Activated B cell treated with CpG ODN at 0.5 μM for 24 hours (primary cell): ENCODE measurements around the gene KDM2A. TPM values are rescaled to one million over a fixed set of nuclear protein-coding genes. Genes with fewer than 3 reads are reported as not detected.

Experiments
- ATAC-seq: fragments of 200-7000 bp; cut with Tn5 transposase; one replicate; pipeline ENCODE4 v1.10.0; 2021; ENCODE audit warnings: low read depth, mild to moderate bottlenecking, moderate library complexity
- CTCF ChIA-PET: fragments of 350-600 bp; sonication (Branson Sonifier 250); formaldehyde crosslinking; loops from one replicate; lab custom pipeline; 2021; ENCODE audit warnings: antibody characterized with exemption; lab: Charles Lee
- POLR2A ChIA-PET: fragments of 350-600 bp; sonication (Branson Sonifier 250); formaldehyde crosslinking; loops from one replicate; lab custom pipeline; 2021; ENCODE audit warnings: antibody characterized with exemption; lab: Charles Lee
- DNase-seq: peaks from one replicate; pipeline ENCODE4 v3.0.0; 2022
- H3K27ac Mint-ChIP-seq: one replicate; pipeline ENCODE4 v1.8.0; 2020; ENCODE audit warnings: mixed read lengths
- H3K27me3 Mint-ChIP-seq: one replicate; pipeline ENCODE4 v1.8.0; 2021; ENCODE audit warnings: mixed read lengths
- H3K36me3 Mint-ChIP-seq: one replicate; pipeline ENCODE4 v1.8.0; 2021; ENCODE audit warnings: low read depth, mixed read lengths
- H3K4me1 Mint-ChIP-seq: one replicate; pipeline ENCODE4 v1.8.0; 2021; ENCODE audit warnings: mixed read lengths
- H3K4me3 Mint-ChIP-seq: one replicate; pipeline ENCODE4 v1.8.0; 2020; ENCODE audit warnings: mild to moderate bottlenecking, mixed read lengths
- H3K9me3 Mint-ChIP-seq: one replicate; pipeline ENCODE4 v1.8.0; 2020; ENCODE audit warnings: mixed read lengths
- intact Hi-C: fragments of 100-400 bp; cut with micrococcal nuclease; formaldehyde crosslinking; loops from one replicate; pipeline ENCODE4 v1.15.1; 2024
- total RNA-seq: library from RNA; stranded (reverse); gene quantifications from 2 replicates; pipeline ENCODE4 v1.2.3, GENCODE V29; 2022
- TF ChIP-seq, protein P1 (sequence below): fragments of 200-600 bp; IDR thresholded peaks from one replicate; pipeline ENCODE4 v1.8.0; 2022; ENCODE audit warnings: antibody characterized with exemption, mild to moderate bottlenecking

The KDM2A gene
- total RNA-seq, 1 donor from 2014 or later, result 160 TPM

DNA sequence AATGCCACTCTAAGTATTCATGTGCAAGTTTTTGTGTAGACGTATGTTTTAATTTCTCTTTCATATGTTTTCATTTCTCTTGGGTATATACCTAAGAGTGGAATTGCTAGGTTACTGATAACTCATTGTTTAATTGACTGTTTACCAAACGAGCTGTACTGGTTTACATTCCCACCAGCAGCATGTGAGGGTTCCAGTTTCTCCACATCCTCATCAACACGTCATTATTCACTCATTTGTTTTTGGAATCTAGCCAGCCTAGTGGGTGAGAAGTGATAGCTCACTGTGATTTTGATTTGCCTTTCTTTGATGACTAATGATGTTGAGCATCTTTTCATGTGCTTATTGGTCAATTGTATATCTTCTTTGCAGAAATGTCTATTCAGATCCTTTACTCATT, 174.0 kb downstream of the KDM2A start:
- peaks cover 8% of the 10 kb centered on the region for H3K9me3 Mint-ChIP-seq
- H3K36me3 Mint-ChIP-seq, result peaks cover 59% of the 10 kb centered on the region
- DNase-seq (no peak), ATAC-seq (no peak)
- H3K27me3 Mint-ChIP-seq, result no peaks in the 10 kb centered on the region
- intact Hi-C loops, result no loop called here
- ChIA-PET POLR2A (interaction anchor here (0.7 to 1.8 kb wide), 5 partner anchors 10 to 248 kb away, joined by 3 to 7 read pairs (median 4); partner anchors contain the start of gene SSH3), CTCF (interaction anchor here (1.5 kb wide), 1 partner anchor 25 kb away, joined by 4 read pairs; no protein-coding TSS in a partner anchor)
- H3K4me1 Mint-ChIP-seq, result peaks cover 29% of the 10 kb centered on the region
- TF ChIP-seq, protein P1, sequence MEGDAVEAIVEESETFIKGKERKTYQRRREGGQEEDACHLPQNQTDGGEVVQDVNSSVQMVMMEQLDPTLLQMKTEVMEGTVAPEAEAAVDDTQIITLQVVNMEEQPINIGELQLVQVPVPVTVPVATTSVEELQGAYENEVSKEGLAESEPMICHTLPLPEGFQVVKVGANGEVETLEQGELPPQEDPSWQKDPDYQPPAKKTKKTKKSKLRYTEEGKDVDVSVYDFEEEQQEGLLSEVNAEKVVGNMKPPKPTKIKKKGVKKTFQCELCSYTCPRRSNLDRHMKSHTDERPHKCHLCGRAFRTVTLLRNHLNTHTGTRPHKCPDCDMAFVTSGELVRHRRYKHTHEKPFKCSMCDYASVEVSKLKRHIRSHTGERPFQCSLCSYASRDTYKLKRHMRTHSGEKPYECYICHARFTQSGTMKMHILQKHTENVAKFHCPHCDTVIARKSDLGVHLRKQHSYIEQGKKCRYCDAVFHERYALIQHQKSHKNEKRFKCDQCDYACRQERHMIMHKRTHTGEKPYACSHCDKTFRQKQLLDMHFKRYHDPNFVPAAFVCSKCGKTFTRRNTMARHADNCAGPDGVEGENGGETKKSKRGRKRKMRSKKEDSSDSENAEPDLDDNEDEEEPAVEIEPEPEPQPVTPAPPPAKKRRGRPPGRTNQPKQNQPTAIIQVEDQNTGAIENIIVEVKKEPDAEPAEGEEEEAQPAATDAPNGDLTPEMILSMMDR, result no peak
- H3K4me3 Mint-ChIP-seq, result no peak overlapping the region
- H3K27ac Mint-ChIP-seq, result no peak overlapping the region

DNA sequence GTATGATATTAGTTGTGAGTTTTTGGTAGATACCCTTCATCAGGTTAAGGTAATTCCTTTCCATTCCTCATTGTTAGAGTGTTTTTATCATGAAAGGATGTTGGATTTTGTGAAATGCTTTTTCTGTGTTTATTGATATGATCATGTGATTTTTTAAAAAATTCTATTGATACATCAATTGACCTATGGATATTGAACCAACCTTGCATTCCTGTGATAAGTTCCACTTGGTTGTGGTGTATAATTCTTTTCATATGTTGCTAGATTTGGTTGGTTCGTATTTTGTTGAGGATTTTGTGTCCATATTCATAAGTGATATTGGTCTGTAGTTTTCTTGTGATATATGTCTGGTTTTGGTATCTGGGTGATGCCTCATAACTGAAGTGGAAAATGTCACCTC, 176.8 kb downstream of the KDM2A start:
- Mint-ChIP-seq H3K4me3 (no peak overlapping the region), H3K9me3 (peaks cover 8% of the 10 kb centered on the region), H3K36me3 (peaks cover 79% of the 10 kb centered on the region), H3K27ac (no peak overlapping the region), H3K4me1 (peaks cover 18% of the 10 kb centered on the region), H3K27me3 (no peaks in the 10 kb centered on the region)
- no peak for DNase-seq
- intact Hi-C loops, result no loop called here
- TF ChIP-seq, protein P1, result no peak
- no peak for ATAC-seq
- POLR2A ChIA-PET, result interaction anchor here (2.6 kb wide), 1 partner anchor 22 kb away, joined by 8 read pairs; no protein-coding TSS in a partner anchor
- CTCF ChIA-PET, result interaction anchor here (0.7 to 0.8 kb wide), 2 partner anchors 21 to 50 kb away, joined by 3 read pairs; no protein-coding TSS in a partner anchor

DNA sequence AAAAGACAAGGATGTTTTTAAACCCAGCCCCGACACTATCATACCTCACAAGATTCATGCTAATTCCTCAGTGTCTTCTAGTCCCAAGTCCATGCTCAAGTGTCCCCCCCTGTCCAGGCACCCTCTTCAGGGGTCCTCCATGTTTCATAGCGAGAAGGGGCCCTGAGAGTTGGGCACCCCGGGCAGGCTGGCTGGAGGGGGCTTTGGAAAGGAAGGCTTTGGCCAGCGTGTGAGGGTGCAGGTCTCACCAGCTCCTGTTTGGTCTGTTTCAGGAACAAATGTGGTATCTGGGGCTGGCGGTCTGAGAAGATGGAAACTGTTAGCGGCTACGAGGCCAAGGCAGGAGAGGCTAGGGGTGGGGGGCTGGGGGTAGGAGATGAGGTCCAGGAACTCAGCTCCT, 179.7 kb downstream of the KDM2A start:
- DNase-seq (no peak), ATAC-seq (no peak)
- no peaks in the 10 kb centered on the region for H3K27me3 Mint-ChIP-seq
- ChIA-PET POLR2A (interaction anchor here (0.6 kb wide), 1 partner anchor 23 kb away, joined by 3 read pairs; no protein-coding TSS in a partner anchor), CTCF (no interaction called here)
- TF ChIP-seq, protein P1, result no peak
- peaks cover 8% of the 10 kb centered on the region for H3K9me3 Mint-ChIP-seq
- peaks cover 71% of the 10 kb centered on the region for H3K36me3 Mint-ChIP-seq
- H3K4me3 Mint-ChIP-seq, result no peak overlapping the region
- H3K4me1 Mint-ChIP-seq, result peaks cover 6% of the 10 kb centered on the region
- intact Hi-C loops, result no loop called here
- H3K27ac Mint-ChIP-seq, result no peak overlapping the region

DNA sequence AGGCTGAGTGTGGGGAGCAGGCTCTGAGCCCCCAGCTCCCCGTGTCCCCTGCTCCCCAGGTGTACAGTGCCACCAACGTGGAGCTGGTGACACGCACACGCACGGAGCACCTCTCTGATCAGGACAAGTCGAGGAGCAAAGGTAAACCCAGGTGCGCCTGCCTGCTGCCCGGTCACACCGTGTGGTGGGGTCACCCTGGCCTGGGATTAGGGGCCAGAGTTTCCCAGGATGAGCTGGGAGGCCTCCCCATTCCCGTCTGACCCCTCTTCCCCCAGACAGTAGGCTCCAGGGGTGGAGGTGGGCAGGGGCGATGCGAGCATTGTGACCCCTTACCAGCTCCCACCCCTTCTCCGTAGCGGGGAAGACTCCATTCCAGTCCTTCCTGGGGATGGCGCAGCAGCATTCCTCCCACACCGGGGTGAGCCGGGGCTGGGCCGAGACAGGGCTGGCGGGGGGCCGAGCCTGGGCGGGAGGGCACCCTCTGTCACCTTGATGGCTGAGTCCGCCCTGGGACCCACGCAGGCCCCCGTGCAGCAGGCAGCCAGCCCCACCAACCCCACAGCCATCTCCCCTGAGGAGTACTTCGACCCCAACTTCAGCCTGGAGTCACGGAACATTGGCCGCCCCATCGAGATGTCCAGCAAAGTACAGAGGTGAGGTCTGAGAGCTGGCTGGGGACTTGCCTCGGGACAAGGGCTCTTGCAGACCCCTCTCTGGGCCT, 180.6 kb downstream of the KDM2A start:
- Mint-ChIP-seq H3K36me3 (peaks cover 66% of the 10 kb centered on the region), H3K9me3 (peaks cover 8% of the 10 kb centered on the region), H3K4me3 (no peak overlapping the region), H3K27ac (no peak overlapping the region), H3K27me3 (no peaks in the 10 kb centered on the region), H3K4me1 (peaks cover 3% of the 10 kb centered on the region)
- ATAC-seq, result no peak
- ChIA-PET CTCF (no interaction called here), POLR2A (interaction anchor here (0.6 kb wide), 1 partner anchor 22 kb away, joined by 3 read pairs; no protein-coding TSS in a partner anchor)
- intact Hi-C loops, result no loop called here
- TF ChIP-seq, protein P1, result no peak
- no peak for DNase-seq

DNA sequence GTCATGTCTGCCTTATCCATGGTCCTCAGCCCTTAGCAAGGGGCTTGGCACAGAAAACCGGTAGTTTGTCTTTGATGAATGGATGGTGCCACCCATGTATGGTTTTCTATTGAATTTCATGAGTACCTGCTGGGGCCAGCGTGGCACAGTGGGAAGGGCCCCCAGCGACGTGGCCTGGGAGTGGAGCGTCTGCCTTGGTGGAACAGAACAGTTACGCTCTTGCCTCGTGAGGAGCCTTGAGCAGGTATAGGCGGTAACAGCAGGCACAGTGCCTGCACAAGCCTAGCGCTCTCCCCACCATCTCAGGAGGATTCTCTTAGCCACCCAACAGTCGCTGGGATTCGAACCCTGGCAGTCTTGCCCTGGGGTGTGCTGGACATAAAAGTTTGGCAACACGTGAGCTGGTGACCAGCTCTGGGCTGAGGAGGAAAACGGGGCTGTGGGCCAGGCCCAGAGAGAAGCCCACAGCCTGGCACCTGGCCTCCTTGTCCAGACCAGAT, 181.2 kb downstream of the KDM2A start:
- intact Hi-C loops, result no loop called here
- ATAC-seq, result no peak
- H3K27me3 Mint-ChIP-seq, result no peaks in the 10 kb centered on the region
- TF ChIP-seq, protein P1, result no peak
- H3K36me3 Mint-ChIP-seq, result peaks cover 60% of the 10 kb centered on the region
- peaks cover 3% of the 10 kb centered on the region for H3K4me1 Mint-ChIP-seq
- H3K9me3 Mint-ChIP-seq, result peaks cover 8% of the 10 kb centered on the region
- ChIA-PET POLR2A (no interaction called here), CTCF (no interaction called here)
- H3K27ac Mint-ChIP-seq, result no peak overlapping the region
- no peak for DNase-seq
- no peak overlapping the region for H3K4me3 Mint-ChIP-seq
